ENCODE measurements around the gene NOS1. TPM values are rescaled to one million over a fixed set of nuclear protein-coding genes. Genes with fewer than 3 reads are reported as not detected.

NOS1 gene
- total RNA-seq, 1 donor from 2014 or later: 3.5 TPM

GRCh38 chr12:117393656-117394055 is 32.2 kb upstream of the NOS1 start:
- ATAC-seq (no peak), DNase-seq (no peak)
- H3K27ac ChIP-seq: no peak overlapping the region
- H3K36me3 ChIP-seq: no peaks in the 10 kb centered on the region
- no peaks in the 10 kb centered on the region for H3K9me3 ChIP-seq
- TF ChIP-seq CTCF (IDR thresholded peaks at IDR 0.05): no peak
- H3K27me3 ChIP-seq (ENCODE audit: low read depth): no peaks in the 10 kb centered on the region
- H3K4me3 ChIP-seq: no peak overlapping the region
- intact Hi-C loops (cut with DNase I): no loop called here
- H3K4me1 ChIP-seq: no peaks in the 10 kb centered on the region

GRCh38 chr12:117390866-117391265 is 29.4 kb upstream of the NOS1 start:
- Histone ChIP-seq H3K36me3 (no peaks in the 10 kb centered on the region), H3K9me3 (no peaks in the 10 kb centered on the region), H3K4me3 (no peak overlapping the region), H3K27me3 (ENCODE audit: low read depth) (no peaks in the 10 kb centered on the region), H3K27ac (no peak overlapping the region), H3K4me1 (no peaks in the 10 kb centered on the region)
- DNase-seq (no peak), ATAC-seq (no peak)
- TF ChIP-seq CTCF (IDR thresholded peaks at IDR 0.05): no peak
- intact Hi-C loops (cut with DNase I): no loop called here

GRCh38 chr12:117388951-117389446 is 27.6 kb upstream of the NOS1 start:
- no peak for ATAC-seq

GRCh38 chr12:117387832-117388231 is 26.4 kb upstream of the NOS1 start:
- Histone ChIP-seq H3K27ac (no peak overlapping the region), H3K27me3 (ENCODE audit: low read depth) (no peaks in the 10 kb centered on the region), H3K4me3 (no peak overlapping the region), H3K36me3 (no peaks in the 10 kb centered on the region), H3K4me1 (no peaks in the 10 kb centered on the region), H3K9me3 (no peaks in the 10 kb centered on the region)
- no peak for TF ChIP-seq CTCF (IDR thresholded peaks at IDR 0.05)
- no peak for ATAC-seq
- DNase-seq: no peak
- intact Hi-C loops (cut with DNase I): no loop called here

More at GRCh38 chr12:117388951-117389446, 27.6 kb upstream of the NOS1 start:
- no peak overlapping the region for H3K4me3 ChIP-seq
- no peaks in the 10 kb centered on the region for H3K9me3 ChIP-seq
- TF ChIP-seq CTCF (IDR thresholded peaks at IDR 0.05): no peak
- H3K27ac ChIP-seq: no peak overlapping the region
- no peaks in the 10 kb centered on the region for H3K27me3 ChIP-seq (ENCODE audit: low read depth)
- no peaks in the 10 kb centered on the region for H3K36me3 ChIP-seq
- no peak for DNase-seq
- H3K4me1 ChIP-seq: no peaks in the 10 kb centered on the region
- intact Hi-C loops (cut with DNase I): no loop called here

DNA sequence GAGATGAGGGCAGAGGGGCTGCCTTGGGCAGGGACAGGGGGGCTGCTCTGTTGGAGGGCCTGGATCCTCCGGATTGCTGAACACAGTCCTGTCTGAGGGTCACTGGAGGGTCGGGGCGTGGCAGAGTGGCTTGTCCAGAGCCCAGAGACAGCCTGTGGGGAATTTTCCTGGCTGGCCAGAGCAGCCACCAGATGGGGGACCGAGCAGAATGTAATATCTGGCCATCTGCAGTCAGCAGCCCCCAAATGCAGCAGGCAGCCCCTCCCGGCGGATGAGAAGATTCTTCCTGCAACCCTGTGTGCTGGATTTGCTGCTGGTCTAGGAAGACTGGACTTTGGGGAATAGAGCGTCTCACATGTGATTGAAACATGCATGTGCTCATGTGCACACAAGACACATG is 23.3 kb upstream of the NOS1 start:
- DNase-seq: no peak
- no peak for TF ChIP-seq CTCF (IDR thresholded peaks at IDR 0.05)
- no peak for ATAC-seq
- Histone ChIP-seq H3K9me3 (no peaks in the 10 kb centered on the region), H3K4me3 (no peak overlapping the region), H3K27ac (no peak overlapping the region), H3K27me3 (ENCODE audit: low read depth) (no peaks in the 10 kb centered on the region), H3K4me1 (no peaks in the 10 kb centered on the region), H3K36me3 (no peaks in the 10 kb centered on the region)
- intact Hi-C loops (cut with DNase I): no loop called here

- DNase-seq (no peak), ATAC-seq (no peak)
- no peaks in the 10 kb centered on the region for H3K27me3 ChIP-seq (ENCODE audit: low read depth)
- H3K9me3 ChIP-seq: no peaks in the 10 kb centered on the region
- intact Hi-C loops (cut with DNase I): no loop called here
- H3K36me3 ChIP-seq: no peaks in the 10 kb centered on the region
- no peak for TF ChIP-seq CTCF (IDR thresholded peaks at IDR 0.05)
- no peak overlapping the region for H3K4me3 ChIP-seq
- H3K4me1 ChIP-seq: no peaks in the 10 kb centered on the region
- no peak overlapping the region for H3K27ac ChIP-seq
These were observed 18.7 kb upstream of the NOS1 start for GRCh38 chr12:117380083-117380482.

Data from lower lobe of right lung (tissue), 2 donors.